ENCODE results near the gene ACP7.

- TF ChIP-seq CTCF (IDR thresholded peaks at IDR 0.05), result no peak
- TF ChIP-seq GABPA (IDR thresholded peaks at IDR 0.05; ENCODE audit: low read depth), result no peak
- TF ChIP-seq USF2 (IDR thresholded peaks at IDR 0.05; ENCODE audit: borderline replicate concordance, low read depth, low read length), result no peak
- TF ChIP-seq RAD21 (IDR thresholded peaks at IDR 0.05; ENCODE audit: low read length), result no peak
- no peak for TF ChIP-seq SIN3A (IDR thresholded peaks at IDR 0.05; ENCODE audit: borderline replicate concordance, low read depth, low read length)
- no peak for TF ChIP-seq CHD2 (IDR thresholded peaks at IDR 0.05; ENCODE audit: low read length, partially characterized antibody)
- TF ChIP-seq FOXM1 (IDR thresholded peaks at IDR 0.05; ENCODE audit: low read depth), result no peak
- no peak for TF ChIP-seq JUND (IDR thresholded peaks at IDR 0.05)
- TF ChIP-seq EZH2phosphoT487 (IDR thresholded peaks at IDR 0.05; ENCODE audit: borderline replicate concordance, low read depth), result no peak
- no peak for TF ChIP-seq NRF1 (IDR thresholded peaks at IDR 0.05; ENCODE audit: low read depth, low read length)
- no peak for TF ChIP-seq MXI1 (IDR thresholded peaks at IDR 0.05; ENCODE audit: low read depth, low read length)
- no peak for TF ChIP-seq TAF1 (IDR thresholded peaks at IDR 0.05; ENCODE audit: borderline replicate concordance, low read depth, low read length)
- no peak for TF ChIP-seq EP300 (IDR thresholded peaks at IDR 0.05; ENCODE audit: borderline replicate concordance in 1 of 2, low read depth in 1 of 2, low read length in 1 of 2)
Measured at GRCh38 chr19:39052846-39053245, 31.3 kb upstream of the ACP7 start.
